ENCODE results near the gene FILIP1L. TPM values are rescaled to one million over a fixed set of nuclear protein-coding genes. Genes with fewer than 3 reads are reported as not detected.

Gene FILIP1L
- total RNA-seq, 1 experiment from 2014 or later: 0.07 TPM

GRCh38 chr3:99866261-99866761 is 248.0 kb downstream of the FILIP1L start:
- Histone ChIP-seq H3K14ac (ENCODE audit: insufficient read depth, low read length) (no peak overlapping the region), H3K9me3 (ENCODE audit: control insufficient read depth, low read depth, low read length) (no peaks in the 10 kb centered on the region), H2BK120ac (ENCODE audit: low read depth, low read length, poor library complexity, severe bottlenecking) (no peak overlapping the region), H2AK5ac (ENCODE audit: insufficient read length, low read length) (no peak overlapping the region), H3K4me2 (ENCODE audit: insufficient read depth, insufficient read length, low read length) (no peak overlapping the region), H3K4me1 (ENCODE audit: insufficient read depth, low read length) (peaks cover 3% of the 10 kb centered on the region; the same call in 1 of the 2 replicates), H2BK15ac (ENCODE audit: low read depth, low read length) (no peak overlapping the region), H3K79me1 (ENCODE audit: insufficient read depth, low read depth, low read length, poor library complexity, severe bottlenecking) (no peaks in the 10 kb centered on the region), H4K8ac (replicated peaks; ENCODE audit: insufficient read length, low read depth, low read length) (no peak overlapping the region), H3T11ph (ENCODE audit: low read length) (no peak overlapping the region), H2AFZ (ENCODE audit: low read length) (no peak overlapping the region), H2BK12ac (ENCODE audit: insufficient read length, low read depth, low read length) (no peak overlapping the region), H4K20me1 (ENCODE audit: control insufficient read depth, insufficient read depth, insufficient read length) (no peaks in the 10 kb centered on the region), H3K23ac (ENCODE audit: insufficient read length, low read depth, low read length) (no peak overlapping the region), H2BK5ac (ENCODE audit: insufficient read length, low read length) (no peak overlapping the region), H3K27me3 (ENCODE audit: insufficient read depth, low read length) (no peaks in the 10 kb centered on the region; the same call in 1 of the 2 replicates), H3K79me2 (ENCODE audit: insufficient read depth, low read length) (no peaks in the 10 kb centered on the region), H2BK20ac (ENCODE audit: low read depth, low read length, poor library complexity, severe bottlenecking) (no peak overlapping the region), H4K91ac (ENCODE audit: insufficient read length, low read depth, low read length) (no peak overlapping the region), H3K23me2 (ENCODE audit: insufficient read length, low read depth, low read length, poor library complexity, severe bottlenecking) (no peaks in the 10 kb centered on the region), H3K56ac (ENCODE audit: insufficient read length, low read depth, low read length) (no peak overlapping the region), H3K9ac (ENCODE audit: extremely low read depth, insufficient read length, low read length) (no peak overlapping the region), H4K5ac (ENCODE audit: insufficient read length, low read depth, low read length) (no peak overlapping the region), H3K27ac (ENCODE audit: insufficient read length, low read depth, low read length) (no peak overlapping the region), H3K4ac (ENCODE audit: low read depth, low read length) (no peak overlapping the region), H3K18ac (ENCODE audit: insufficient read length, low read depth, low read length) (no peak overlapping the region)
- Mint-ChIP-seq H3K27me3 (ENCODE audit: low read depth) (peaks cover 56% of the 10 kb centered on the region), H3K9me3 (peaks cover 0 to 3% of the 10 kb centered on the region in 2 experiments; a peak in 2 of 5 replicates), H3K4me3 (no peak overlapping the region), H3K36me3 (ENCODE audit: insufficient read depth in 1 of 3, low read depth in 3 of 3) (peaks cover 6 to 9% (median 8%) of the 10 kb centered on the region in 3 experiments; a peak in 6 of 7 replicates), H3K27ac (no peak overlapping the region), H3K4me1 (peaks cover 6 to 8% of the 10 kb centered on the region in 2 experiments)
- TF ChIP-seq CTCF (conservative IDR thresholded peaks at IDR 0.05): no peak
- WGBS (ENCODE audit: extremely low coverage, insufficient read length, low lambda C conversion rate): no CpG with 5 or more reads among the region's 3 CpGs
- DNase-seq: no peak
